HG02588 (cell line): ENCODE data around the gene CTTNBP2.

Source experiments
- ATAC-seq: cut with Tn5 transposase; IDR thresholded peaks from one replicate; pipeline ENCODE4 v1.9.1; 2021; ENCODE audit warnings: mild to moderate bottlenecking, moderate library complexity; ENCODE audit not compliant: unreplicated experiment

CTTNBP2 gene

GRCh38 chr7:117692338-117692737 lies 180.9 kb downstream of the CTTNBP2 start:
- no peak for ATAC-seq

- ATAC-seq = no peak
These were observed 183.1 kb downstream of the CTTNBP2 start for GRCh38 chr7:117690147-117690546.

- ATAC-seq = no peak
These were observed 183.8 kb downstream of the CTTNBP2 start for GRCh38 chr7:117689406-117689805.

- no peak for ATAC-seq
These were observed 185.1 kb downstream of the CTTNBP2 start for GRCh38 chr7:117688126-117688525.

GRCh38 chr7:117686311-117686935 lies 186.8 kb downstream of the CTTNBP2 start:
- no peak for ATAC-seq

GRCh38 chr7:117685795-117686194 lies 187.4 kb downstream of the CTTNBP2 start:
- no peak for ATAC-seq

GRCh38 chr7:117683430-117684175 lies 189.6 kb downstream of the CTTNBP2 start:
- no peak for ATAC-seq

GRCh38 chr7:117682681-117683385 lies 190.4 kb downstream of the CTTNBP2 start:
- no peak for ATAC-seq

- no peak for ATAC-seq
These were observed 194.1 kb downstream of the CTTNBP2 start for GRCh38 chr7:117679120-117679519.

- ATAC-seq = no peak
These were observed 197.5 kb downstream of the CTTNBP2 start for GRCh38 chr7:117675497-117676435.

GRCh38 chr7:117674617-117675016 lies 198.6 kb downstream of the CTTNBP2 start:
- no peak for ATAC-seq

- no peak for ATAC-seq
These were observed 199.4 kb downstream of the CTTNBP2 start for GRCh38 chr7:117673839-117674238.

GRCh38 chr7:117673367-117673766 lies 199.9 kb downstream of the CTTNBP2 start:
- no peak for ATAC-seq

GRCh38 chr7:117672453-117672852 lies 200.8 kb downstream of the CTTNBP2 start:
- ATAC-seq = no peak

GRCh38 chr7:117669818-117670217 lies 203.4 kb downstream of the CTTNBP2 start:
- no peak for ATAC-seq

GRCh38 chr7:117667456-117667855 lies 205.8 kb downstream of the CTTNBP2 start:
- ATAC-seq = no peak

- ATAC-seq = no peak
These were observed 206.6 kb downstream of the CTTNBP2 start for GRCh38 chr7:117666689-117667088.

- no peak for ATAC-seq
These were observed 207.2 kb downstream of the CTTNBP2 start for GRCh38 chr7:117666031-117666430.

- no peak for ATAC-seq
These were observed 207.9 kb downstream of the CTTNBP2 start for GRCh38 chr7:117665368-117665767.

- no peak for ATAC-seq
These were observed 209.2 kb downstream of the CTTNBP2 start for GRCh38 chr7:117664047-117664446.

GRCh38 chr7:117661328-117661727 lies 211.9 kb downstream of the CTTNBP2 start:
- ATAC-seq = no peak
